ENCODE data around the gene RFFL.

GRCh38 chr17:35101036-35101435 lies 37.5 kb upstream of the RFFL start:
- TF ChIP-seq CTCF (IDR thresholded peaks at IDR 0.05), result no peak
- no peak for TF ChIP-seq POLR2A (IDR thresholded peaks at IDR 0.05)
